ENCODE measurements around the gene CPNE8.

DNA sequence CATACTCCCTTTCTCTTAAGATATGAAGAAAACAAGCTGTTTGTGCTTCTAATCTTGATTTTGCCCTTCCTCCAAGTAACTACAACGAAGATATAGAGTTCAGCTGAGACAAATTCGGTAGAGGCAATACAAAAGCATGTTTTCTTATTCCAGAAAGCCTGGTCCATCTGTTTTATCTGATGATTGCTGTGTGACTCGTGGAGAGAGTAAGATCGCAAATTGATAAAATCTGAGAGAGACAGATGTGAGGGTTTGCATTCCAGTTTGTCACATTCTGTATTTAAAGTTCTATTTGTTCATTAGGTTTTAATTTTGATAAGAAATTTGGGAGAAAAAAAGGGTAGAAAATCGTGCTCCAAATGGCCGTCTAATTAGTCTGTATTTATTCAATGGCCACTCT lies 192.1 kb downstream of the CPNE8 start:
- TF ChIP-seq, protein P1, sequence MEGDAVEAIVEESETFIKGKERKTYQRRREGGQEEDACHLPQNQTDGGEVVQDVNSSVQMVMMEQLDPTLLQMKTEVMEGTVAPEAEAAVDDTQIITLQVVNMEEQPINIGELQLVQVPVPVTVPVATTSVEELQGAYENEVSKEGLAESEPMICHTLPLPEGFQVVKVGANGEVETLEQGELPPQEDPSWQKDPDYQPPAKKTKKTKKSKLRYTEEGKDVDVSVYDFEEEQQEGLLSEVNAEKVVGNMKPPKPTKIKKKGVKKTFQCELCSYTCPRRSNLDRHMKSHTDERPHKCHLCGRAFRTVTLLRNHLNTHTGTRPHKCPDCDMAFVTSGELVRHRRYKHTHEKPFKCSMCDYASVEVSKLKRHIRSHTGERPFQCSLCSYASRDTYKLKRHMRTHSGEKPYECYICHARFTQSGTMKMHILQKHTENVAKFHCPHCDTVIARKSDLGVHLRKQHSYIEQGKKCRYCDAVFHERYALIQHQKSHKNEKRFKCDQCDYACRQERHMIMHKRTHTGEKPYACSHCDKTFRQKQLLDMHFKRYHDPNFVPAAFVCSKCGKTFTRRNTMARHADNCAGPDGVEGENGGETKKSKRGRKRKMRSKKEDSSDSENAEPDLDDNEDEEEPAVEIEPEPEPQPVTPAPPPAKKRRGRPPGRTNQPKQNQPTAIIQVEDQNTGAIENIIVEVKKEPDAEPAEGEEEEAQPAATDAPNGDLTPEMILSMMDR (conservative IDR thresholded peaks at IDR 0.05; ENCODE audit: low read depth, low read length), result no peak
- TF ChIP-seq EZH2 (IDR thresholded peaks at IDR 0.05; ENCODE audit: low read length, unreplicated experiment), result no peak

Measured in PC-3 (cell line).